GM21737 (cell line): ENCODE results near the gene CYTL1.
"Not testable (repeated sequence)": the region's sequence is repeated elsewhere in the genome, so short reads cannot be mapped to it uniquely, and the experiment has no call there.

Experiments
- ATAC-seq: cut with Tn5 transposase; IDR thresholded peaks from one replicate; pipeline ENCODE4 v1.9.1; 2021; ENCODE audit warnings: mild to moderate bottlenecking, moderate library complexity; ENCODE audit not compliant: unreplicated experiment

The CYTL1 gene

GRCh38 chr4:5034206-5034605 lies 14.9 kb upstream of the CYTL1 start:
- no peak for ATAC-seq

DNA sequence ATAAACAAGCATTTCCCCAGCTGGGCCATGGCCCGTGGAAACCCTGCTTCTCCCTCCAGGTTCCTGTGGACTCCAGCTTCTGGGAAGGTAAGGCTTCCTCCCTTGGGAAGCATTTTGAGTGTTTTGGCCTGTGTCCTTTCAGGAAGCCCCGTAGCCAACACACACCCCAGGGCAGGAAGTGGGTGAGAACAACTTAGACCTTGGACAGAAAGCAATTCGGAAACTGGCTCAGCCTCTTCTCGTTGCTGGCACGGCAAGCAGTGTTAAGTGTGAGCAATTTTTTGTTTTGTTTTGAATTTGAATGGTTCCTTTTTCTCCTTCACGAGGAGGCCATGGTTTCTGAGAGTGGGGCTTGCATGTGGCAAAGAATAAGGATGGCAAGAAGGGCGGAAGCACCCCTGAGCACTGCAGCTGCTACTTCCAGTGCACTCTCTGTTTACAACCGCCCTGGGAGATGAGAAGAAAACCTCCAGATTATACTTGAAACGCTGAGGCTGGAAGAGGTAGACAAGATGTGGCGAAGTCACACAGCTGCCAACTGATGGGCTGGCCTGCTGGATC lies 14.1 kb upstream of the CYTL1 start:
- ATAC-seq, result no peak

DNA sequence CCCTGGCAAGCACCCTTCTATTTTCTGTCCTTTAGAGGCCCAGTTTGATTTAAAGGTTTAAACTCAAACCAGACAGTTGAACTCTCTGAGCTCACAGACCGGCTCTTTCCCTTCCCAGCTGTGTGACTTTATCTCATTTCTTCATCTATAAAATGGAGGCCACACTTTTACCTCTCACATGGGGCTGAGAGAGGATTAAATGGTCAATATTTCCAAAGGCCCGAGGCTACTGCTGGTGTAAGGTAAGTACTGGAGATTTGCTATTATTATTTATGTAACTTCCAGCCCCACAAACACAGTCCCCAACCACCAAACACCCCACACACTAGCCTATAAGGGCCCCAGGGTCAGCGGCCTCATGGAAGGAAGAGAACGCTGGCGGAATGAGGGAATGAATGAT lies 13.6 kb upstream of the CYTL1 start:
- no peak for ATAC-seq

GRCh38 chr4:5030927-5031326 lies 11.7 kb upstream of the CYTL1 start:
- no peak for ATAC-seq

- no peak for ATAC-seq
These were observed 11.0 kb upstream of the CYTL1 start for GRCh38 chr4:5030221-5030620.

- ATAC-seq, result no peak
These were observed 10.2 kb upstream of the CYTL1 start for GRCh38 chr4:5029447-5029846.

- no peak for ATAC-seq
These were observed 9.2 kb upstream of the CYTL1 start for GRCh38 chr4:5028480-5028879.

GRCh38 chr4:5027346-5027745 lies 8.1 kb upstream of the CYTL1 start:
- ATAC-seq, result no peak

GRCh38 chr4:5026371-5026770 lies 7.1 kb upstream of the CYTL1 start:
- no peak for ATAC-seq

DNA sequence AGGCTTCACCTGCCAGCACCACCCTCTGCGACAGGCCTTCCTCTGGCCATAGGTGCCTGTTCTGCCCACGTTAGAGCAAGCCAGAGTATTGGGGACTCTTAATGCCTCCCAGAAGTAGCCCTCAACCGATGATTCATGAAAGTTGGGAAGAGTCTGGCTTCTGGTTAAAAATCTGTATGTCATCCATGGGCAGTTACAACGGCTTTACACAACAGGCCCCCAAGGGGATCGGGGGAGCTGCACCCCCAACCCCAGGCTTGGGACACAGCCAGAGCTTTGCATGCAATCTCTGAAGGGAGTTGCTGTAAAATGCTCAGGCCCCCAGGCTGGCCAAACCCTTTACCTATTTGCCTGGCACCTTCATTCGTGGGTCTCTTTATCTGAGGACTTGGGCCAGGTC lies 5.4 kb upstream of the CYTL1 start:
- ATAC-seq, result no peak

DNA sequence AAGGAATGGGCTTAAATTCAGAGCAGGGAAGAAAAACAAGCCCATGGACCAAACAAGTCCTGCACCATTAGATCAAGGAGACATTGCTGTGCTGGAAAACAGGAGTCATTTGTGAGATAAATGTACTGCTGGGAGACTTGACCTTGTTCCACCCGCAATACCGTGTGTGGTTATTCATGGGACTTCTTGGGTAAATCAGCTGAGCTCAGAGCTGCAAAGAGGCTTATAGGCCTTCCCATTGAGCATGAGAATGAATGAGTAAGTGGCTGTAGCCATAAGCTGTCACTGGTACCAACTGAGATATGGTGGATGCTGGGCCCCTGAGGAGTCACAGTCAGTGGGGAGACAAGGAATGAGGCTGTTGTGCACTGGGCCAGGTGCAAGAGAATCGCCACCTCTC lies 2.3 kb upstream of the CYTL1 start:
- ATAC-seq, result no peak

GRCh38 chr4:5020341-5020740 lies 1.1 kb upstream of the CYTL1 start:
- no peak for ATAC-seq

- no peak for ATAC-seq
These were observed 538 bp upstream of the CYTL1 start for GRCh38 chr4:5019796-5020195.

DNA sequence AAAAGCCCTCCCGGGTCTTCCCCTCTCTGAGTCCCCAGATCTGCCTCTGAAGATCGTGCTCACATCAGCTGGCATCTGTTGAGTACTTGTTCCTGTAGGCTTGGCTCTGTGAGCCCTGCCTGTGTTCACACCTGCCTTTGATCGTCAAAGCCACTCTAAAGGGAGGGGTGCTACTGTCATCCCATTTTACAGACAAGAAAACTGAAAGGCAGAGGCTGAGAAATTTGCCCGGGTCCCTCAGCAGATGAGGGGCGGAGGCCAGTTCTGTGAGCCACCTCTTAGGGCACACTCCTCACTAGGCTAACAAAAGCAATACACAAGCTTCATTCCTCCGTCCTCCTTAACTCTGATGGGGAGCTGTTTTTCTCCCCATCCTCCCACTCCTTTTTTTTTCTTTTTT lies 655 bp downstream of the CYTL1 start:
- ATAC-seq, result no peak

DNA sequence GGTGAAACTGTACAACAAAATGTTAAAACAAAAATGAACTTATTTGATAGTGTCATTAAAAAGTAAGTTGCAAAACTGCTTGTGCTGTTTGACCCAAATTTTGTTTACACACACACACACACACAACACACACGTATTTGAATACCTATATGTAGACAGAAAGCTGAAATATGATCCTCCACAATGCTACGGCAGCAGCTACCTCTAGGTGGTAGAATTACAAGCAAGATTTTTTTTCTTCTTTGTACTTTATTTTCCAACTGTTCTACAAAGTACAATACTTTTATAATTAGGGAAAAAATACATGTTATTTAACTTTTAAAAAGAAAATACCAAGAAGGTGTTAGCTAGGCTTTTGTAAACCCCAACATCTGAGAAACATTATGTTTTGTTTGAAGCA lies 1.2 kb downstream of the CYTL1 start:
- ATAC-seq, result no peak

DNA sequence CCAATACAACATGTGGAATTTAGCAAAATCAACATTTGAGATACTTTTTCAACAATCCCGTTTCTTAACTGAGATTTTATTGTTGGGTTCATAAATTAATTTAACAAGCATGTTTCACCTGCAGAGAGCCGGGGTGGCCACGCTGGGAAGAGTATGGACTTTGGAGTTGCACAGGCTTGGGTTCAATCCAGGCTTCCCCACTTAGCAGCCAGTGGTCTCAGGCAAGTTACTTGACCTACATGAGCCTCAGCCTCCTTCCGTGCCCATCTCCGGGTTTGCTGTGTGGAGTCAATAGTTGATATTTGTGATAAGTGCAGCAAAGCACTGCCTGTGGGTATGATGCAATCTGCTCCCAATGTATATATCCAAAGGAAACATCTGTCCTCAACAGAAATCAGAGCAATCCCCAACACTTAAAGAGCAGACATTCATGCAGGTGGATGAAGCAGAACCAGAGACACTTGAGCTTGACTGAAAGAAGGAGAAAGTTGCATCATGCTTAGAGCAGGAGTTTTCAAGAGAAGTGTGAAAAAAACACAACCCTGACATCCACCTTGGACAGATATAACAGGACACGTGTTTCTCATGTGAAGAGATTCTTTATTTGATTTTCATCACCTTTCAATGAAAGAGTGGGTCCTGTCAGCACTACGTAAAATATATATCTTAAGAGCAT lies 5.1 kb downstream of the CYTL1 start:
- no peak for ATAC-seq

- no peak for ATAC-seq
These were observed 6.3 kb downstream of the CYTL1 start for GRCh38 chr4:5012958-5013357.

DNA sequence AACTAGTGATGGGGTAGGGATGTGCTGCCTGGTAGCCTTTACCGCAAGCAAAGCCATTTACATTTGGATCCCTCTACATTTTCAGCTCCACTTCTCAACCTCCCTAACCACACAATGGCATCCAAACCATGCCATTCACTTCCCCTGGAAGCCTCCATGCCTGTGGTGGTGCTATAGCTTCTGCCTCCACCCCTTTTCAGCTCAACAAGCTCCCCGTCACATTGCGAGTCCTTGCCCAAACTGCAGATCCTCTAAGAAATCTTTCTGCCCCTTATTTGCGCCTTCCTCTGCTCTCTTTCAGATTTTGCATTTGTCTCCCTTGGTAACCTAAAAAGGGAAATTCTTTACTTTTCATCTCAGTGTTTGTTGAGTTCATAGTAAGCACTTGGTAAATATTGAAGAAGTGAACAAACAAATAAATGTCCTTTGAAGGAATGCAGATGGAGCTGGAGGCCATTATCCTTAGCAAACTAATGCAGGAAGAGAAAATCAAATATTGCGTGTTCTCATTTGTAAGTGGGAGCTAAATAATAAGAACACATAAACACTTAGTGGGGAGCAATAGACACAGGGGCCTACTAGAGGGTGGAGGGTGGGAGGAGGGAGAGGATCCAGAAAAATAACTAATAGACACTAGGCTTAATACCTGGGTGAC lies 6.9 kb downstream of the CYTL1 start:
- ATAC-seq, result no peak

DNA sequence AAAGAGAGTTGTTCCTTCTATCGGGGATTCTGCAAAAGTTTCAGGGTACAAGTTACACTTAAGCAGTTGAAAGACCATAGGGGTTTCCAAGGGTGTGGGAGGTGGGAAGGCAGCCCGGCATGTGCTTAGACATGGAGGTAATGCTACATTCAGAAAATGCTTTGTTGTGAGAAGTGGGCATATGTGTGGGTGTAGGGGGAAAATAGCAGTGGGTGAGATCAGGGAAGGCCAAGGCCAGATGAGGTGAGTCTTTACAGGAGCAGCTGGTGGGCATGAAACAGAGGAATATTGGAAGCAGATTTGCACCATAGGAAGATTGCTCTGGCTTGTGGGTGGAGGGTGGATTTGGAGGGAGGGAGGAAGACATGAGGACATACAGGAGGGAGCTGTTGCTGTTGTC lies 8.3 kb downstream of the CYTL1 start:
- no peak for ATAC-seq

GRCh38 chr4:5009796-5010195 lies 9.5 kb downstream of the CYTL1 start:
- no peak for ATAC-seq

DNA sequence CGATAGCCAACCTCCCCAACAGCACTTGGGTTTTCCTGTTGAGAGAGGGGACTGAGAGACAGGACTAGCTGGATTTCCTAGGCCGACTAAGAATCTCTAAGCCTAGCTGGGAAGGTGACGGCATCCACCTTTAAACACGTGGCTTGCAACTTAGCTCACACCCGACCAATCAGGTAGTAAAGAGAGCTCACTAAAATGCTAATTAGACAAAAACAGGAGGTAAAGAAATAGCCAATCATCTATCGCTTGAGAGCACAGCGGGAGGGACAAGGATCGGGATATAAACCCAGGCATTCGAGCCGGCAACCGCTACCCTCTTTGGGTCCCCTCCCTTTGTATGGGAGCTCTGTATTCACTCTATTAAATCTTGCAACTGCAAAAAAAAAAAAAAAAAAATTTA lies 12.3 kb downstream of the CYTL1 start:
- ATAC-seq, result not testable (repeated sequence)

DNA sequence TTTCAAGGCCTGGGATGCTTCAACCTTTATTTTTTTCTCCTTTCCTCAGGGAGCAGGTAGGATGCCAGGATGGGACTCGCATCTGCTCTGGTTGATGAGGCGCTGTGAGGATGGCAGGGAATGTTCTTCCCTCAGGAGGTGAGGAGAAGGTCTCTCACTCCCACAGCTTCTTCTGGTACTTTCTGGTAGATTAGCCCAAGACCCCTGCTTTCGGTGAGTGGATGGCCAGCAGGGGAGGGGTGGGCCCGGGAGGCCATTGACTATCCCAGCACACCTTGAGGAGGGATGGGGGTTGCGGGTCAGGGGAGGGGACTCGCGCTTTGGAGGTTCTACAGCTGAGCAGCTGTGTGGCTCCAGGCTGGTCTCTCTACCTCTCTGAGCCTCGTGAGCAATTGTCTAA lies 14.8 kb downstream of the CYTL1 start:
- no peak for ATAC-seq

DNA sequence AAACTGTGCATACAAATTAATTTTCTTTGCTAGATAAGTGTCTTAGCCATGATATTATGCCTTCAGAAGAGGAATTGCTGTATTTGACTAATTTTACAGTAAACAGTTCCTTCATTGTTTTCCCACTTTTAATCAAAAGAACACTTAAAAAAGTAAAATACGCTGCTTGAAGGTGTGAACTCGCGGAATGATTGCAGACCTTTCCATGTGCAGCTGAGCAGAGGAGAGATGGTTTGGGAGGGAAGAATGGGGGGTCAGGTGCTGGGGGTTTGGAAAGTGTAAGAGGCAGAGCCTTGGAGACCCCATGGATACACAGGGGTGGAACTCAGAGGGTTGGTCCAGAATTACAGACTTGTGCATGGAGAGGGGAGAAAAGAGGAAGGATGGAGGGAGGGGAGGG lies 15.3 kb downstream of the CYTL1 start:
- no peak for ATAC-seq
